22Rv1 (cell line): ENCODE data around the gene ZDHHC11.
"Not testable (repeated sequence)": the region's sequence is repeated elsewhere in the genome, so short reads cannot be mapped to it uniquely, and the experiment has no call there.

Experiments
- H3K27ac ChIP-seq: fragments of 450-650 bp; 2 replicates; pipeline ENCODE4 v1.5.1; 2017
- ZFX ChIP-seq: fragments of 450-650 bp; IDR thresholded peaks from 2 replicates; pipeline ENCODE4 v1.6.1; 2017; ENCODE audit warnings: antibody characterized with exemption, borderline replicate concordance
- TF ChIP-seq, protein P1 (sequence below): fragments of 450-650 bp; IDR thresholded peaks from 2 replicates; pipeline ENCODE4 v1.5.1; 2017; ENCODE audit warnings: mild to moderate bottlenecking

ZDHHC11 gene

DNA sequence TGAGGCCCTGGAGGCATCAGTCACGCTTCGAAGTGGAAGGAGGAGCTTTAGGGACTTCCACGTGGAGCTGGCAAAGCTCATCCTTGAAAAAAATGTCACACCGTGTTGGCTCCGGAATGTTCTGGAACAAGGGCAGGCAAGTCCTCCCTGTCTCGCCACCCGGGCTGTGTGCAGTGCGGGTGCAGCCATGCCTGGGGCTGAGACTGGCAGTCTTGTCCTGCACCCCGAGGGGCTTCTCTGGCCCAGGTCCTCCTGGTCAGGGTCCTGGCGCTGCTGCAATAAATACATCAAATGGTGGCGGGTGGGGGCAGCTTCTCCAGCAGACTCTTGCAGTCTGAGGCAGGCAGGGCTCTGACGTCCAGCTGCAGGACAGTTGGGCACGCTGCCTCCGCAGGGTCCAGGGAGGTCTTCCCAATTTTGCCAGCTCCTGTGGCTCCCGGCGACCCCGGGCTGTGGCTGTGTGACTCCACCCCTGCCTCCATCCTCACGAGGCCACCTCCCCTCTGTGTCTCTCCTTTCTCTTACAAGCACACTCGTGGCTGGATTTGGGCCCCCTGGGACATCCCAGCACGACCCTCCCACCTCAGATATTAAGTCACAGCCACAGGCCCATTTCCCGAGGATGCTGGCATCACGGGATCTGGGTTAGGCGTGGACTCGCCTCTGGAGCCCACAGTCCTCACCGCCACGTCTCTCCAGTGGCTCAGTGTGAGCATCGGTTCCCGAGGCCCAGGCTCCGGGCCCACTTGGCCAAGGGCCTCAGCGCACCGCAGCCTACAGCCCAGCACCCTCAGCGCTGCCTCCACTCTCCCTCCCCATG lies 8.2 kb downstream of the ZDHHC11 start:
- H3K27ac ChIP-seq = not testable (repeated sequence)

DNA sequence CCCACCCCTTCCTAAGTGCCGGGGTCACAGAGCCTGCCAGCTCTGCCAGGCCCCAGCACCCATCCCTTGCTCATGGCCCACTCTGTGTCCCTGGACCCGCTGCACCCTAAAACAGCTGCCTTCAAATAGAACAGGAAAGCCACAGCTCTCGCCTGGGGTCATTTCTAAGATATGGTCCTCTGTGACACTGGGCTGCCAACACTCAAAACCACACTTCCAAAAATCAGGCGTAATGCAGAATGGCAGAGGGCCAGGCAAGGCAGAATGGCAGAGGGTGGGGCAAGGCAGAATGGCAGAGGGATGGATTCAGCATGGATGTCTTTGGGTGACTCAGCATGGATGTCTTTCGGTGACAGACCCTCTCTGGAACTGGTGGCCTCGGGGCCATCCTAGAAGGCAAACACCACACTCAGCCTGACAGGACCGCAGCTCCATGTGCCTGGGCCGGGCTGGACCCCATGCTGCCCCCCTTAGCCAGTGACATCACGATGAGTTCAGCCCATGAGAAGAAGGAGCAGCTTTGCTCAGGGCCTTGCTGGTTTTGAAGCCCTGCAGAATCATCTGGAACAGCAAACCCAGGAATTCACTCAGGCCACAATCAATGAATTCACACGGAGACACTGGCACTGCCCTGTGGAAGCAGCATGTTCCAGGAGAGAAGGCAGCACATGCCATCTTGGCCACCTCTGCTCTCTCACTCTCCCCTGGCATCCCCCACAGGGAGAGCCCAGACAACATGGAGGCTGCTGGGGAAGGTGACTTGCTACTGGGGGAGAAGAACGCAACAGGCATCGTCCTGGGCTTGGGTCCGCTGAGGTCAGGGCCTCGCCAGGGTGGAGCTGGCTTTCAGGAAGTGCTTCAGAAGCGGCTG lies 9.0 kb downstream of the ZDHHC11 start:
- H3K27ac ChIP-seq = not testable (repeated sequence)

DNA sequence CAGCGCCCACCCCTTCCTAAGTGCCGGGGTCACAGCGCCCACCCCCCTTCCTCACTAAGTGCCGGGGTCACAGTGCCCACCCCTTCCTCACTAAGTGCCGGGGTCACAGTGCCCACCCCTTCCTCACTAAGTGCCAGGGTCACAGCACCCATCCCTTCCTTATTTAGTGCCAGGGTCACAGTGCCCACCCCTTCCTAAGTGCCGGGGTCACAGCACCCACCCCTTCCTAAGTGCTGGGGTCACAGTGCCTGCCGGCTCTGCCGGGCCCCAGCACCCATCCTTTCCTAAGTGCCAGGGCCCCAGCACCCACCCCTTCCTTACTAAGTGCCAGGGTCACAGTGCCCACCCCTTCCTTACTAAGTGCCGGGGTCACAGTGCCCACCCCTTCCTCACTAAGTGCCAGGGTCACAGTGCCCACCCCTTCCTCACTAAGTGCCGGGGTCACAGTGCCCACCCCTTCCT lies 9.8 kb downstream of the ZDHHC11 start:
- H3K27ac ChIP-seq = not testable (repeated sequence)

DNA sequence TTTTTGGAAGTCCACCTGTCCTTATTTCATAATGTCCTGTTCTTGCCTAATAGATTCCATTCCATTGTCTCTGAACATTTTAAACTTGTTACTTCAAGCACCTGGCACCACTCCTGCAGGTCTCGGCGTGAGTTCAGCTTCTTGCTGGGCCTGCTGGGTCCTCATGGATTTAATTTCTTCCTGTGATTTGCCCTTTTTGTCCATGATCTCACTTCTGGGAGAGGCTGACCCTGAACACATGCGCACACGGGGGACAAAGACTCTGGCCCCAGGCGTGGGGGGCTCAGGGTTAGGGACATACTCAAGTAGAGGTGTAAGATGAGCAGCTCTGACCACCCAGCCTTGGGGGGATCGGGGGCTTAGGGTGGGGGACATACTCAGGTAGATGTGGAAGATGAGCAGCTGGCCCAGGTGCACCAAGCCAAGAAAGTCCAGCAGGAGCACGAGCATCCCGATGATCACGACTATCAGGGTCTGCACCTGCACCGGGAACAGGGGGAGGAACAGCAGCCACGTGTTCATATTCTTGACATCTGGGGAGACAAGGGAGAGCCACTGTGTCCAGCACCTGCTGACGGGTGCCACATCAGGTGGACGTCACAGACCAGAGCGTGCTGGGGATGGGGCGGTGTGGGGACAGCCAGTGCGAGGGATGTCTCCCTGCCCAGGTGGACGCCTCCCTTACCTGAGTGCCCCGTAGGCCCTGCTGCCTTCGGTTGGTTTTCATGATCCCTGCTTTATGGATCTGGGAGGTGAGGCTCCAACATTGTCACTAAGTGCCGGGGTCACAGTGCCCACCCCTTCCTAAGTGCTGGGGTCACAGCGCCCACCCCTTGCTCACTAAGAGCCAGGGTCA lies 10.4 kb downstream of the ZDHHC11 start:
- H3K27ac ChIP-seq = not testable (repeated sequence)

DNA sequence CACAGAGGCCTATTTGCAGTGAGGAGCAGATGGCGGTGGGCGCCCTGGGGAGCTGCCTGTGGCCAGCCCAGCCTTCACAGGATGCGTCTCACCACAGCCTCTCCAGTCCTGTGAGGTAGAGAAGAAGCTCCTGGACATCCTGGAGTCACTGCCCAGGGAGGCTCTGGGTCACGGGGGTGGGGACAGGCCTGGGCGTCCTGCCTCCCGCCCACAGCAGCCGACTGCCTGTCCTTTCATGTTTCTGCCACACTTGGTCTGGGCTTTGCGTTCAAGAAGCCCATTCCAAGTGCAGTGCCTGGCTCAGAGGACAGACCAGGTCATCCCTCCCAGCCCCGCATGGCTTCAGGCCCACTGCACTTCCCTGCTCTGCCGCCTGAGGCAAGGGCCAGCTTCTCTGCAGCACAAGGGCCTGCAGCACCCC lies 12.3 kb downstream of the ZDHHC11 start:
- not testable (repeated sequence) for H3K27ac ChIP-seq

DNA sequence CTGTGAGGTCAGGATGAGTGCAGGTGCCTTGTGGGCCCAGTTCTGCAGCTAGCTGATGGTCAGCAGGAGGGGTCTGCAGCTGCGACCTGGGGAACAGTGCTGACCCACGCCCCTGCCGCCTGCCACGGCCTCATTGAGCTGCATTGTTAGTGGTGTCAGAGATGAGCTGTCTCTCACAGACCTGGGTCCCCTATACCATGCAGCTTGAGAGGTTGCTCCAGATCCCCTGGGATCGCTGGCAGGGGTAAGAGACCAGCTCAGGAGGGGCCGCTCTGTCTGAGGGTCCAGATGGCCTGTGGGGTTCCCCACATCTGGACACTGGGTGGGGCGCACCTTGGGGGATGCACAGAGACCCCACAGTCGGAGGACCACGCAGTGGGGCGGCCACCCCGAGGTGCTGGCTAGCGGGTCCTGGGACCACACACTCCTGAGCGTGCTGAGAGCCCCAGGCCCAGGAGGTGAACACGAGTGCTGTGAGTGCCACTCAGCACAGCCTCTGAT lies 13.1 kb downstream of the ZDHHC11 start:
- H3K27ac ChIP-seq = not testable (repeated sequence)

DNA sequence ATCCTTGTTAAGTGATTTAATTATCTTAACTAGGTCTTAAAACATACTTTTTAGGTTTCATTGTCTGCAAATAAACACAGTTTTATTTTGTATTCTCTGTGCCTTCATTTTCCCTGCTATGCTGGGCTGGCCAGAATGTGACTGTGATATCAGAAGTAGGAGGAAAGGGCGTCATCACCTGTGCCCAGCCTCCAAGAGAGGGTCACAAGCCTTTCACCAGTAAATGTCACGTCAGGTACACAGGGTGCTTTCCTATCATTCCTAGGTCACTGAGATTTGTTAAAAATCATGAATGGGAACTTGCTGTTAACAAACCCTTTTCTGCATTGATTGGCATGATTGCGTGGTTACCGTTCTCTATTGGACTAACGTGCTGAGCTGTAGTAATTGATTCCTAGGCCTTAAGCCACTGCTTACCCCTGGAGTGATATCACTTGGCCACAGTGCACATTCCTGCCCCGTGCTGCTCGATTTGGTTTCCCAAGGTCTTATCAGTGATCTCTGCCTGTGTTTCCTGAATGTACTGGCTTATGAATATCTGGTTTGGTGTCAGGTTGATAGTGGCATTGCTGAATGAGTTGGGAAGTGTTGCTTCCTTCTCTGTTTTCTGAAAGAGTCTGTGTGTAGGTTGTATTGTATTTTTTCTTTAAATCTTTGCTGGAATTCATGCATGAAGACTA lies 14.7 kb downstream of the ZDHHC11 start:
- not testable (repeated sequence) for H3K27ac ChIP-seq

DNA sequence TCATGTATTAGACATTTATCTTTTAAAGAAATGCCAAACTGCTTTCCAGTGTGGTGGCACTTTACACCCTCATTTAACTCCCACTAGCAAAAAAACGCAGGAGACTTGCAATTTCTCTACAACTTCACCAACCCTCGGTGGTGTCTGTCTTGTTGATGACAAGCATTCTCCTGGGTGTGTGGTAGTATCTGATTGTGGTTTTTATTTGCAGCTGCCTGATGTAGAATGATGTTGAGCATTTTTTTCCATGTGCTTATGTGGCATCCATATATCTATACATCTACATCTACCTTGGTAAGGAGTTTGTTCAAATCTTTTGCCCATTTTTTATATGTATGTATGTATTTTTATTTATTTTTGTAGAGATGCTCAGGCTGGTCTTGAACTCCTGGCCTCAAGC lies 16.8 kb downstream of the ZDHHC11 start:
- not testable (repeated sequence) for H3K27ac ChIP-seq

DNA sequence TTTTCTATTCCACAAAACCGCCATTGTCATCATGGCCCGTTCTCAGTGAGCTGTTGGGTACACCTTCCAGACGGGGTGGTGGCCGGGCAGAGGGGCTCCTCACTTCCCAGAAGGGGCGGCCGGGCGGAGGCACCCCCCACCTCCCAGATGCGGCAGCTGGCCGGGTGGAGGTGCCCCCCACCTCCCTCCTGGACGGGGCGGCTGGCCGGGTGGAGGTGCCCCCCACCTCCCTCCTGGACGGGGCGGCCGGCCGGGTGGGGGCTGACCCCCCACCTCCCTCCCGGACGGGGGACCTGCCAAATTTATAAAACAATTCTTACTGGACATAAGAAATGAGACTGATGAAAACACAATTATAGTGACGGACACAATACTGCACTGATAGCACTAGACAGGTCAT lies 22.6 kb downstream of the ZDHHC11 start:
- not testable (repeated sequence) for H3K27ac ChIP-seq

DNA sequence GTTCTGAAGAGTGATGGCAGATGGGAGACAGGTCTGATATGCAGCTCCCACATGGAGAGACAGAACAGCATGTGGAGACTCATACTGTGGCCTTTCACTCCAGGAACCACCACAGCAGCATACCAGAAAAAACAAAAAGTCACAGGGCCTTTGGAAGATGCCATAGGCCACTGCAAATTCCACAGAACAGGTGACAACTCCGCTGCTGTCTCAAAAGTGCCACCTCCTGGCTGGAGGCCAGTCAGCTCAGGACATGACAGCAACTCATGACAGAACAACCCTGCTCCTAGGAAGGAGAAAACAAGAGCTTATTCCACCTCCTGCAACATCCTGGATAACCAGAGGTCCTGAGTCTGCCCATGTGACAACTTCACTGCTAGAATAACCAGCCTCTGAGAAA lies 25.2 kb downstream of the ZDHHC11 start:
- H3K27ac ChIP-seq = not testable (repeated sequence)

DNA sequence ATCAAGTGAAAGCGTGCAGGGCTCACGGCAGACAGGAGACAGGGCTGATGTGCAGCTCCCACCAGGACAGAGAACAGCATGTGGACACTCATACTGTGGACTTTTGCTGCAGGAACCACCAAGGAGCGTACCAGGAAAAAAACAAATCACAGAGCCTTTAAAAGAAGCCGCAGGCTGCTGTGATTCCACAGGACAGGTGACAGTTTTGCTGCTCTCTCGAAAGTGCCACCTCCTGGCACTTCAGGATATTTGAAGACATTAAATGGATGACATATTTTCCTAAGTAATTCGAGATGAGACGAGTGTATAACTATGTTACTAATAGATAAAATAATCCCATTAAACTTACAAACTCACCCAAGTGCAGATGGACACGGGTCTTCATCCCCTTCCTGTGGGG lies 29.3 kb downstream of the ZDHHC11 start:
- TF ChIP-seq, protein P1, sequence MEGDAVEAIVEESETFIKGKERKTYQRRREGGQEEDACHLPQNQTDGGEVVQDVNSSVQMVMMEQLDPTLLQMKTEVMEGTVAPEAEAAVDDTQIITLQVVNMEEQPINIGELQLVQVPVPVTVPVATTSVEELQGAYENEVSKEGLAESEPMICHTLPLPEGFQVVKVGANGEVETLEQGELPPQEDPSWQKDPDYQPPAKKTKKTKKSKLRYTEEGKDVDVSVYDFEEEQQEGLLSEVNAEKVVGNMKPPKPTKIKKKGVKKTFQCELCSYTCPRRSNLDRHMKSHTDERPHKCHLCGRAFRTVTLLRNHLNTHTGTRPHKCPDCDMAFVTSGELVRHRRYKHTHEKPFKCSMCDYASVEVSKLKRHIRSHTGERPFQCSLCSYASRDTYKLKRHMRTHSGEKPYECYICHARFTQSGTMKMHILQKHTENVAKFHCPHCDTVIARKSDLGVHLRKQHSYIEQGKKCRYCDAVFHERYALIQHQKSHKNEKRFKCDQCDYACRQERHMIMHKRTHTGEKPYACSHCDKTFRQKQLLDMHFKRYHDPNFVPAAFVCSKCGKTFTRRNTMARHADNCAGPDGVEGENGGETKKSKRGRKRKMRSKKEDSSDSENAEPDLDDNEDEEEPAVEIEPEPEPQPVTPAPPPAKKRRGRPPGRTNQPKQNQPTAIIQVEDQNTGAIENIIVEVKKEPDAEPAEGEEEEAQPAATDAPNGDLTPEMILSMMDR = no peak
- no peak for TF ChIP-seq ZFX
- no peak overlapping the region for H3K27ac ChIP-seq

DNA sequence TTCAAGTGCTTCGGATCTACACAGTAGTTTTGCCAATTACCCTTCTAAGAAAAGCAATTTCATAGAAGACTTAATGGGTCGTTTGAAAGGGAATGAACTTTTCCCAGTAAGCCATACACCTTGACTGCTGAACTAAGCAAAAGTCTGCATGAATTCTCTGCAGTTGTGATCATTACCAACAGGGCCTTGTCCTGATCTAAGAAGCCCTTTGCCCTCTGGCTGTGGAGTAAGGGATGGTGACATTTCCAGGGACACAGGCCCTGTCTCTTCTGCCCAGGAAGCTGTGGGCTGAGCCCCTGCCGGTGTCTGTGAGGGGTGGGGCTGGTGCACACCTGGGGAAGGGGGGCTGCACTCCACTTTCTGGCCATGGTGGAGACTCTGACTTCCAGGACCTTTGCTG lies 30.5 kb downstream of the ZDHHC11 start:
- no peak overlapping the region for H3K27ac ChIP-seq
- TF ChIP-seq ZFX = no peak
- TF ChIP-seq, protein P1 = no peak
